HCT116 (cell line): ENCODE results near the gene LAMC2. TPM values are rescaled to one million over a fixed set of nuclear protein-coding genes. Genes with fewer than 3 reads are reported as not detected.

ENCODE experiments used
- ATAC-seq: fragments of 200-7000 bp; cut with Tn5 transposase; 2 replicates; pipeline ENCODE4 v1.9.1; 2020; ENCODE audit warnings: mild to moderate bottlenecking, moderate library complexity
- BruUV-seq: library from RNA; stranded (reverse); fragments of 400-500 nt; replicated peaks from 2 replicates; lab custom pipeline; 2021; lab: Mats Ljungman, UMichigan
- CTCF ChIA-PET: fragments of 300-600 bp; sonication (Branson Sonifier 250); formaldehyde crosslinking; loops from one replicate; lab custom pipeline; 2021; ENCODE audit warnings: antibody characterized with exemption; lab: Charles Lee
- POLR2A ChIA-PET: fragments of 300-600, 350-600 bp; sonication (Branson Sonifier 250); formaldehyde crosslinking; loops from one replicate; lab custom pipeline; 2021; ENCODE audit warnings: antibody characterized with exemption; lab: Charles Lee
- RAD21 ChIA-PET, 2 experiments: fragments of 300-600 bp; sonication (Branson Sonifier 250); formaldehyde crosslinking; loops; one replicate each; lab custom pipeline; 2023; ENCODE audit warnings: low total read pairs in 2 of 2; ENCODE audit not compliant: uncharacterized antibody in 2 of 2, unreplicated experiment in 2 of 2, low non-redundant PET in 1 of 2; lab: Charles Lee
- DNase-seq: peaks from one replicate; pipeline ENCODE4 v3.0.0-alpha.2; 2010; ENCODE audit warnings: low read depth, low spot score
- H2AFZ ChIP-seq: fragments of 200-600 bp; shearing (Covaris generic), sonication (generic); 2 replicates; pipeline ENCODE4 v1.6.1; 2017; ENCODE audit warnings: low read depth, mixed run types, mixed read lengths, antibody characterized with exemption, low read length; ENCODE audit not compliant: poor library complexity, severe bottlenecking
- H3K27ac ChIP-seq: 2 replicates; pipeline ENCODE4 v1.5.1; 2012; ENCODE audit warnings: low read depth, low read length
- H3K27me3 ChIP-seq: fragments of 200-600 bp; sonication (generic); 2 replicates; pipeline ENCODE4 v1.6.1; 2016; ENCODE audit warnings: mixed run types, low read length, mixed read lengths; ENCODE audit not compliant: insufficient read depth
- H3K36me3 ChIP-seq, 2 experiments: fragments of 200-500 bp in 1 of 2; fragments of 200-600 bp in 1 of 2; sonication (Bioruptor generic) in 1 of 2; sonication (generic) in 1 of 2; 2 replicates each; pipeline versions ENCODE4 v1.5.1 to v1.6.1; 2014 to 2016; ENCODE audit warnings: low read length in 2 of 2, inconsistent platforms in 1 of 2, mixed read lengths in 1 of 2, mixed run types in 1 of 2; ENCODE audit not compliant: insufficient read depth in 2 of 2, control insufficient read depth in 1 of 2
- H3K4me1 ChIP-seq, 2 experiments: fragments of 200-600 bp in 1 of 2; sonication (generic) in 1 of 2; 2 replicates each; pipeline versions ENCODE4 v1.5.1 to v1.6.1; 2012 to 2017; ENCODE audit warnings: low read length in 2 of 2, inconsistent platforms in 1 of 2, mild to moderate bottlenecking in 1 of 2, mixed read lengths in 1 of 2, mixed run types in 1 of 2, moderate library complexity in 1 of 2; ENCODE audit not compliant: insufficient read depth in 2 of 2, control insufficient read depth in 1 of 2
- H3K4me2 ChIP-seq: fragments of 200-600 bp; sonication (generic); 2 replicates; pipeline ENCODE4 v1.6.1; 2017; ENCODE audit warnings: mixed run types, low read length, mixed read lengths
- H3K4me3 ChIP-seq, 2 experiments: fragments of 200-600 bp in 1 of 2; sonication (generic) in 1 of 2; replicated peaks in 1 of 2; 2 replicates each; pipeline ENCODE4 v1.5.1; 2011 to 2016; ENCODE audit warnings: low read length in 2 of 2, control low read depth in 1 of 2, low read depth in 1 of 2, mild to moderate bottlenecking in 1 of 2, mixed read lengths in 1 of 2, mixed run types in 1 of 2
- H3K79me2 ChIP-seq: fragments of 200-600 bp; sonication (generic); 2 replicates; pipeline ENCODE4 v1.6.1; 2017; ENCODE audit warnings: mild to moderate bottlenecking, mixed run types, low read length, moderate library complexity, mixed read lengths; ENCODE audit not compliant: insufficient read depth
- H3K9ac ChIP-seq: fragments of 200-600 bp; sonication (generic); 2 replicates; pipeline ENCODE4 v1.6.1; 2016; ENCODE audit warnings: low read length, mixed read lengths
- H3K9me2 ChIP-seq: fragments of 200-600 bp; sonication (generic), shearing (Covaris generic); 2 replicates; pipeline ENCODE4 v1.6.1; 2017; ENCODE audit warnings: mixed run types, mild to moderate bottlenecking, moderate library complexity; ENCODE audit not compliant: insufficient read depth
- H3K9me3 ChIP-seq, 2 experiments: fragments of 200-500 bp in 1 of 2; fragments of 200-600 bp in 1 of 2; sonication (Bioruptor generic) in 1 of 2; sonication (generic) in 1 of 2; 2 replicates each; pipeline ENCODE4 v1.6.1; 2014 to 2017; ENCODE audit warnings: low read length in 2 of 2, mixed read lengths in 2 of 2, inconsistent platforms in 1 of 2, low read depth in 1 of 2, mild to moderate bottlenecking in 1 of 2, mixed run types in 1 of 2, moderate library complexity in 1 of 2; ENCODE audit not compliant: control insufficient read depth in 1 of 2, insufficient read depth in 1 of 2
- H4K20me1 ChIP-seq: fragments of 200-600 bp; sonication (generic), shearing (Covaris generic); 2 replicates; pipeline ENCODE4 v1.6.1; 2017; ENCODE audit warnings: mixed run types, mild to moderate bottlenecking, moderate library complexity; ENCODE audit not compliant: insufficient read depth
- CBX3 ChIP-seq: IDR thresholded peaks from 2 replicates; pipeline ENCODE4 v1.6.1; 2012; ENCODE audit warnings: low read depth
- EGR1 ChIP-seq: IDR thresholded peaks from 2 replicates; pipeline ENCODE4 v1.6.1; 2012; ENCODE audit warnings: low read depth
- EZH2phosphoT487 ChIP-seq: fragments of 200-600 bp; IDR thresholded peaks from 2 replicates; pipeline ENCODE4 v1.6.1; 2018; ENCODE audit warnings: antibody characterized with exemption, borderline replicate concordance
- POLR2AphosphoS5 ChIP-seq: IDR thresholded peaks from 2 replicates; pipeline ENCODE4 v1.6.1; 2011; ENCODE audit warnings: mild to moderate bottlenecking, low read depth, low read length, moderate library complexity
- RAD21 ChIP-seq: IDR thresholded peaks from 2 replicates; pipeline ENCODE4 v1.6.1; 2012; ENCODE audit warnings: low read depth, mild to moderate bottlenecking
- SP1 ChIP-seq: IDR thresholded peaks from 2 replicates; pipeline ENCODE4 v1.6.1; 2012; ENCODE audit warnings: low read depth
- SRF ChIP-seq: IDR thresholded peaks from 2 replicates; pipeline ENCODE4 v1.6.1; 2012; ENCODE audit warnings: low read depth
- YY1 ChIP-seq: IDR thresholded peaks from 2 replicates; pipeline ENCODE4 v1.6.1; 2011; ENCODE audit warnings: low read length, low read depth, moderate library complexity, mild to moderate bottlenecking; ENCODE audit not compliant: insufficient replicate concordance; ENCODE audit errors: extremely low read depth
- intact Hi-C: fragments of 100-400 bp; cut with micrococcal nuclease; formaldehyde crosslinking; loops from 2 replicates; pipeline ENCODE4 v1.10.0; 2022
- total RNA-seq: library from RNA; stranded (reverse); gene quantifications from one replicate; pipeline ENCODE4 v1.2.1, GENCODE V29; 2021; ENCODE audit not compliant: unreplicated experiment

Gene LAMC2
- total RNA-seq, 1 experiment from 2014 or later = 22.2 TPM

- no peak for TF ChIP-seq EGR1
- no peak for TF ChIP-seq RAD21
- TF ChIP-seq POLR2AphosphoS5 = no peak
- TF ChIP-seq SRF = no peak
- TF ChIP-seq YY1 = no peak
- TF ChIP-seq CBX3 = no peak
- TF ChIP-seq SP1 = no peak
Measured at GRCh38 chr1:183248989-183249691, 63.1 kb downstream of the LAMC2 start (continued).

- peaks cover 0 to 3% of the 10 kb centered on the region in 2 experiments; a peak in 1 of 4 replicates for H3K4me1 ChIP-seq
- H3K9me3 ChIP-seq = peaks cover 0 to 4% of the 10 kb centered on the region in 2 experiments; a peak in 1 of 4 replicates
- BruUV-seq = no TSS peak
- ChIA-PET RAD21 (no interaction called here), POLR2A (no interaction called here), CTCF (no interaction called here)
- no peaks in the 10 kb centered on the region for H3K9me2 ChIP-seq
- no peak overlapping the region for H3K27ac ChIP-seq
- no peak overlapping the region for H3K4me2 ChIP-seq
- no peaks in the 10 kb centered on the region for H3K27me3 ChIP-seq
- H3K36me3 ChIP-seq = no peaks in the 10 kb centered on the region
- no peak overlapping the region for H3K4me3 ChIP-seq
- no peaks in the 10 kb centered on the region for H4K20me1 ChIP-seq
- no peak overlapping the region for H2AFZ ChIP-seq
- DNase-seq (no peak), ATAC-seq (no peak)
- H3K79me2 ChIP-seq = no peaks in the 10 kb centered on the region
- intact Hi-C loops = no loop called here
- no peak overlapping the region for H3K9ac ChIP-seq
- no peak for TF ChIP-seq EZH2phosphoT487
Measured at GRCh38 chr1:183249941-183250452, 63.9 kb downstream of the LAMC2 start.
